Liver (tissue), 10 donors: ENCODE data around the gene KRTAP3-1. TPM values are rescaled to one million over a fixed set of nuclear protein-coding genes. Genes with fewer than 3 reads are reported as not detected.

Experiments used
- DNase-seq: peaks from one replicate; pipeline ENCODE4 v3.0.0-alpha.2; 2017; ENCODE audit warnings: low spot score
- H3K27ac ChIP-seq, 2 donors: one replicate each; pipeline ENCODE4 v1.7.0; 2013; ENCODE audit warnings: inconsistent platforms in 2 of 2, low read length in 2 of 2, control low read depth in 1 of 2, low read depth in 1 of 2, mild to moderate bottlenecking in 1 of 2
- H3K27me3 ChIP-seq, 4 donors: one replicate each; pipeline versions ENCODE4 v1.6.1 to v1.7.0; 2013; ENCODE audit warnings: low read length in 3 of 4, inconsistent platforms in 1 of 4, mild to moderate bottlenecking in 1 of 4, moderate library complexity in 1 of 4; ENCODE audit not compliant: control insufficient read depth in 4 of 4, insufficient read depth in 4 of 4
- H3K36me3 ChIP-seq, 4 donors: one replicate each; pipeline versions ENCODE4 v1.6.1 to v1.7.0; 2013; ENCODE audit warnings: low read length in 3 of 4, mild to moderate bottlenecking in 3 of 4, low read depth in 1 of 4, moderate library complexity in 1 of 4; ENCODE audit not compliant: control insufficient read depth in 4 of 4, insufficient read depth in 3 of 4
- H3K4me1 ChIP-seq, 4 donors: one replicate each; pipeline versions ENCODE4 v1.6.1 to v1.7.0; 2013; ENCODE audit warnings: low read length in 3 of 4, mild to moderate bottlenecking in 3 of 4, moderate library complexity in 1 of 4; ENCODE audit not compliant: control insufficient read depth in 4 of 4, insufficient read depth in 4 of 4
- H3K4me3 ChIP-seq, 3 donors: one replicate each; pipeline versions ENCODE4 v1.6.1 to v1.7.0; 2013; ENCODE audit warnings: low read length in 3 of 3, control low read depth in 1 of 3, low read depth in 1 of 3, mild to moderate bottlenecking in 1 of 3
- H3K9ac ChIP-seq, 2 donors: one replicate each; pipeline ENCODE4 v1.7.0; 2013; ENCODE audit warnings: low read length in 2 of 2, mild to moderate bottlenecking in 2 of 2, moderate library complexity in 2 of 2, control low read depth in 1 of 2, low read depth in 1 of 2
- H3K9me3 ChIP-seq, 4 donors: one replicate each; pipeline versions ENCODE4 v1.6.1 to v1.7.0; 2013; ENCODE audit warnings: low read length in 3 of 4; ENCODE audit not compliant: control insufficient read depth in 4 of 4
- ATF3 ChIP-seq: IDR thresholded peaks from 2 replicates; pipeline ENCODE4 v1.6.1; 2016; ENCODE audit warnings: antibody characterized with exemption
- EGR1 ChIP-seq, 2 donors: IDR thresholded peaks; 2 replicates each; pipeline ENCODE4 v1.6.1; 2016 to 2018; ENCODE audit warnings: antibody characterized with exemption in 2 of 2, low read depth in 2 of 2
- FOXA1 ChIP-seq: IDR thresholded peaks from 2 replicates; pipeline ENCODE4 v1.6.1; 2016; ENCODE audit warnings: antibody characterized with exemption
- GABPA ChIP-seq, 2 donors: IDR thresholded peaks in 1 of 2; conservative IDR thresholded peaks in 1 of 2; 2 replicates each; pipeline ENCODE4 v1.6.1; 2016; ENCODE audit warnings: antibody characterized with exemption in 2 of 2, mild to moderate bottlenecking in 1 of 2, moderate library complexity in 1 of 2
- NR2F2 ChIP-seq: IDR thresholded peaks from 2 replicates; pipeline ENCODE4 v1.6.1; 2016; ENCODE audit warnings: antibody characterized with exemption
- WGBS: extraction: QIAGEN DNeasy Blood & Tissue Kit; methylation state at CpG from one replicate; pipeline ENCODE4 v1.1.7; 2013; 5-methylcytosine and 5-hydroxymethylcytosine counted together
- polyA plus RNA-seq, 2 donors: library from polyadenylated mRNA; stranded (reverse) in 1 of 2; unstranded in 1 of 2; fragments of 200-250 nt in 1 of 2; fragments of >200 nt in 1 of 2; fragmentation: Nextera tagmentation in 1 of 2; extraction: Ambion mirVana in 1 of 2; gene quantifications; one replicate each; pipeline versions ENCODE4 v1.2.1 to v1.2.3, GENCODE V29; 2013 to 2015
- small RNA-seq: library from RNA; depleted of rRNA; stranded (forward); fragments of <200 nt; gene quantifications from one replicate; pipeline ENCODE3, GENCODE V24; 2014
- total RNA-seq, 2 donors: library from RNA; depleted of rRNA; stranded (reverse); fragments of >200 nt; gene quantifications; one replicate each; pipeline ENCODE4 v1.2.3, GENCODE V29; 2014
- donor health status: healthy.
- donor health status: healthy.
- donor health status: healthy.
- donor health status: healthy.
- donor health status: healthy.

The KRTAP3-1 gene
- total and polyA plus RNA-seq, 4 donors: not detected

- Histone ChIP-seq H3K36me3 (no peaks in the 10 kb centered on the region), H3K9me3 (no peaks in the 10 kb centered on the region), H3K4me1 (no peaks in the 10 kb centered on the region), H3K27ac (no peak overlapping the region), H3K27me3 (no peaks in the 10 kb centered on the region), H3K4me3 (no peak overlapping the region), H3K9ac (no peak overlapping the region)
- no peak for TF ChIP-seq GABPA (IDR thresholded peaks at IDR 0.05 in 1 of 2, conservative IDR thresholded peaks at IDR 0.05 in 1 of 2)
- no peak for TF ChIP-seq EGR1 (IDR thresholded peaks at IDR 0.05; ENCODE audit: low read depth in 2 of 2)
- TF ChIP-seq NR2F2: no peak
- no peak for TF ChIP-seq ATF3
- whole genome bisulfite sequencing: 88% methylated on average over 4 of the region's 4 CpGs
- no peak for DNase-seq
Observed at GRCh38 chr17:40962059-40962561, 46.8 kb downstream of the KRTAP3-1 start.

- 75% methylated on average over 1 of the region's 1 CpG for WGBS
- H3K36me3 ChIP-seq: no peaks in the 10 kb centered on the region
- no peak overlapping the region for H3K9ac ChIP-seq
- H3K4me3 ChIP-seq: no peak overlapping the region
- no peak for DNase-seq
- H3K27me3 ChIP-seq: no peaks in the 10 kb centered on the region
- H3K9me3 ChIP-seq: no peaks in the 10 kb centered on the region
- no peak overlapping the region for H3K27ac ChIP-seq
- no peaks in the 10 kb centered on the region for H3K4me1 ChIP-seq
- TF ChIP-seq FOXA1: no peak
Observed at GRCh38 chr17:40961591-40961990, 47.3 kb downstream of the KRTAP3-1 start.

GRCh38 chr17:40960144-40960543, 48.8 kb downstream of the KRTAP3-1 start:
- WGBS: 79% methylated on average over 10 of the region's 10 CpGs
- no peaks in the 10 kb centered on the region for H3K9me3 ChIP-seq
- no peak for TF ChIP-seq GABPA (IDR thresholded peaks at IDR 0.05 in 1 of 2, conservative IDR thresholded peaks at IDR 0.05 in 1 of 2)
- DNase-seq: no peak
- H3K4me3 ChIP-seq: no peak overlapping the region
- H3K36me3 ChIP-seq: no peaks in the 10 kb centered on the region
- no peak overlapping the region for H3K9ac ChIP-seq
- no peaks in the 10 kb centered on the region for H3K27me3 ChIP-seq
- H3K4me1 ChIP-seq: no peaks in the 10 kb centered on the region
- no peak overlapping the region for H3K27ac ChIP-seq

Small RNAs within 50 kb of the gene (small RNA-seq; reads per million reads assigned to genes)
- not detected for gene KRTAP3-4P

Other genes starting within 250 kb of the KRTAP3-1 start
Only the 30 nearest of the 37 such genes appear.
- not detected for gene KRT28, start 209.2 kb downstream of the KRTAP3-1 start, total RNA-seq
- gene KRT28, start 209.2 kb downstream of the KRTAP3-1 start, polyA plus RNA-seq: not detected
- gene KRT10, start 186.5 kb downstream of the KRTAP3-1 start, total RNA-seq: 1 to 10 TPM; 1.6 to 3.4 TPM
- gene KRT10, start 186.5 kb downstream of the KRTAP3-1 start, polyA plus RNA-seq: 10 to 100 TPM; 10.8 to 52.5 TPM
- gene KRT12, start 141.9 kb downstream of the KRTAP3-1 start, total RNA-seq: not detected
- gene KRT12, start 141.9 kb downstream of the KRTAP3-1 start, polyA plus RNA-seq: not detected
- not detected for gene KRT20, start 123.9 kb downstream of the KRTAP3-1 start, total RNA-seq
- not detected for gene KRT20, start 123.9 kb downstream of the KRTAP3-1 start, polyA plus RNA-seq
- gene KRT23, start 71.5 kb downstream of the KRTAP3-1 start, total RNA-seq: 1 to 10 TPM in 1 of 2 donors, under 1 TPM in 1; 0.09 to 1.3 TPM
- gene KRT23, start 71.5 kb downstream of the KRTAP3-1 start, polyA plus RNA-seq: under 1 TPM in 1 of 2 donors, not detected in 1; 0.24 TPM
- not detected for gene KRT39, start 42.2 kb downstream of the KRTAP3-1 start, total RNA-seq
- gene KRT39, start 42.2 kb downstream of the KRTAP3-1 start, polyA plus RNA-seq: not detected
- gene KRT40, start 24.8 kb downstream of the KRTAP3-1 start, total RNA-seq: not detected
- not detected for gene KRT40, start 24.8 kb downstream of the KRTAP3-1 start, polyA plus RNA-seq
- not detected for gene KRTAP3-3, start 15.0 kb downstream of the KRTAP3-1 start, total RNA-seq
- gene KRTAP3-3, start 15.0 kb downstream of the KRTAP3-1 start, polyA plus RNA-seq: not detected
- gene KRTAP3-2, start 9.2 kb downstream of the KRTAP3-1 start, total RNA-seq: not detected
- not detected for gene KRTAP3-2, start 9.2 kb downstream of the KRTAP3-1 start, polyA plus RNA-seq
- gene KRTAP1-5, start 18.1 kb upstream of the KRTAP3-1 start, total RNA-seq: not detected
- gene KRTAP1-5, start 18.1 kb upstream of the KRTAP3-1 start, polyA plus RNA-seq: not detected
- gene KRTAP1-4, start 21.1 kb upstream of the KRTAP3-1 start, total RNA-seq: not detected
- gene KRTAP1-4, start 21.1 kb upstream of the KRTAP3-1 start, polyA plus RNA-seq: not detected
- gene KRTAP1-3, start 25.7 kb upstream of the KRTAP3-1 start, total RNA-seq: not detected
- not detected for gene KRTAP1-3, start 25.7 kb upstream of the KRTAP3-1 start, polyA plus RNA-seq
- gene KRTAP1-1, start 32.3 kb upstream of the KRTAP3-1 start, total RNA-seq: not detected
- gene KRTAP1-1, start 32.3 kb upstream of the KRTAP3-1 start, polyA plus RNA-seq: not detected
- gene KRTAP2-1, start 38.2 kb upstream of the KRTAP3-1 start, total RNA-seq: not detected
- not detected for gene KRTAP2-1, start 38.2 kb upstream of the KRTAP3-1 start, polyA plus RNA-seq
- not detected for gene KRTAP2-2, start 46.1 kb upstream of the KRTAP3-1 start, total RNA-seq
- not detected for gene KRTAP2-2, start 46.1 kb upstream of the KRTAP3-1 start, polyA plus RNA-seq
- gene KRTAP2-3, start 51.0 kb upstream of the KRTAP3-1 start, total RNA-seq: not detected
- not detected for gene KRTAP2-3, start 51.0 kb upstream of the KRTAP3-1 start, polyA plus RNA-seq
- not detected for gene KRTAP2-4, start 56.8 kb upstream of the KRTAP3-1 start, total RNA-seq
- not detected for gene KRTAP2-4, start 56.8 kb upstream of the KRTAP3-1 start, polyA plus RNA-seq
- not detected for gene KRTAP4-7, start 75.0 kb upstream of the KRTAP3-1 start, total RNA-seq
- gene KRTAP4-7, start 75.0 kb upstream of the KRTAP3-1 start, polyA plus RNA-seq: not detected
- gene KRTAP4-8, start 89.0 kb upstream of the KRTAP3-1 start, total RNA-seq: not detected
- gene KRTAP4-8, start 89.0 kb upstream of the KRTAP3-1 start, polyA plus RNA-seq: not detected
- gene KRTAP4-16, start 93.1 kb upstream of the KRTAP3-1 start, total RNA-seq: not detected
- not detected for gene KRTAP4-16, start 93.1 kb upstream of the KRTAP3-1 start, polyA plus RNA-seq
- gene KRTAP4-9, start 96.3 kb upstream of the KRTAP3-1 start, total RNA-seq: not detected
- gene KRTAP4-9, start 96.3 kb upstream of the KRTAP3-1 start, polyA plus RNA-seq: not detected
- gene KRTAP4-11, start 109.2 kb upstream of the KRTAP3-1 start, total RNA-seq: not detected
- not detected for gene KRTAP4-11, start 109.2 kb upstream of the KRTAP3-1 start, polyA plus RNA-seq
- gene KRTAP4-12, start 115.1 kb upstream of the KRTAP3-1 start, total RNA-seq: not detected
- not detected for gene KRTAP4-12, start 115.1 kb upstream of the KRTAP3-1 start, polyA plus RNA-seq
- not detected for gene KRTAP4-6, start 131.4 kb upstream of the KRTAP3-1 start, total RNA-seq
- gene KRTAP4-6, start 131.4 kb upstream of the KRTAP3-1 start, polyA plus RNA-seq: not detected
- gene KRTAP4-5, start 140.7 kb upstream of the KRTAP3-1 start, total RNA-seq: not detected
- not detected for gene KRTAP4-5, start 140.7 kb upstream of the KRTAP3-1 start, polyA plus RNA-seq
- not detected for gene KRTAP4-4, start 151.6 kb upstream of the KRTAP3-1 start, total RNA-seq
- not detected for gene KRTAP4-4, start 151.6 kb upstream of the KRTAP3-1 start, polyA plus RNA-seq
- gene KRTAP4-3, start 159.1 kb upstream of the KRTAP3-1 start, total RNA-seq: not detected
- not detected for gene KRTAP4-3, start 159.1 kb upstream of the KRTAP3-1 start, polyA plus RNA-seq
- gene KRTAP4-2, start 169.1 kb upstream of the KRTAP3-1 start, total RNA-seq: not detected
- gene KRTAP4-2, start 169.1 kb upstream of the KRTAP3-1 start, polyA plus RNA-seq: not detected
- gene KRTAP4-1, start 175.8 kb upstream of the KRTAP3-1 start, total RNA-seq: not detected
- gene KRTAP4-1, start 175.8 kb upstream of the KRTAP3-1 start, polyA plus RNA-seq: not detected
- gene KRTAP9-1, start 180.8 kb upstream of the KRTAP3-1 start, total RNA-seq: not detected
- gene KRTAP9-1, start 180.8 kb upstream of the KRTAP3-1 start, polyA plus RNA-seq: not detected